ENCODE data around the gene PRR20G.
A peak's percentile ranks its signal among the peaks of the same experiment; 100 is the strongest.
"Not testable (repeated sequence)": the region's sequence is repeated elsewhere in the genome, so short reads cannot be mapped to it uniquely, and the experiment has no call there.

PRR20G gene

DNA sequence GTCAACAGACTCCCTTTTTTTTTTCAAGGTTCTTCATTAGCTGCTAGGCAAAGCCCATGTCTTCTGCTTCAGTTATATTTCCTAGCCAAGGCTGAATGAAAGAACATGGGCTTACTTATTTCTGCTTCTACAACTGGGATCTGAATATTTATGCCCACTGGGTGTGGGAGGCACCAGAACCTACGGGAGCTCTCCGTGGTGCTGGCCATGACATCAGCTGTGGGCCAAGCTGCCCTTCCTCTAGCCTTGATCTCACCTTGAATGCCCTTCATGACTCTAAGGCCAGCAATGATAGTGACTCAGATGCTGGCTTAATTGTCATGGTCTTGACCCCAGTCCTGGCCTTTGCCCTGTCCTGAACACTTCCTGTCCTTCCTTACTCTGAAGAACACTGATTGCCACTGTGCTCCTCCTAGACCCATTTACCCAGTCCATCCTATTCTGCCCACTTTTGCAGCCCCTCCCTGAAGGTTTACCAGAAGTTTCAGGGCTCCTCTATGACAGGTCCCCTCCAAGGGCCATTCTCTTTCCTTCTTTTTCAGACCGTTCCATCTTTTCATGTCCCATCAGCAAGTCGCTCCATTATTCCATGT, 32.8 kb upstream of the PRR20G start:
- no peak for DNase-seq (ENCODE audit: low spot score)
- TF ChIP-seq, protein P1, sequence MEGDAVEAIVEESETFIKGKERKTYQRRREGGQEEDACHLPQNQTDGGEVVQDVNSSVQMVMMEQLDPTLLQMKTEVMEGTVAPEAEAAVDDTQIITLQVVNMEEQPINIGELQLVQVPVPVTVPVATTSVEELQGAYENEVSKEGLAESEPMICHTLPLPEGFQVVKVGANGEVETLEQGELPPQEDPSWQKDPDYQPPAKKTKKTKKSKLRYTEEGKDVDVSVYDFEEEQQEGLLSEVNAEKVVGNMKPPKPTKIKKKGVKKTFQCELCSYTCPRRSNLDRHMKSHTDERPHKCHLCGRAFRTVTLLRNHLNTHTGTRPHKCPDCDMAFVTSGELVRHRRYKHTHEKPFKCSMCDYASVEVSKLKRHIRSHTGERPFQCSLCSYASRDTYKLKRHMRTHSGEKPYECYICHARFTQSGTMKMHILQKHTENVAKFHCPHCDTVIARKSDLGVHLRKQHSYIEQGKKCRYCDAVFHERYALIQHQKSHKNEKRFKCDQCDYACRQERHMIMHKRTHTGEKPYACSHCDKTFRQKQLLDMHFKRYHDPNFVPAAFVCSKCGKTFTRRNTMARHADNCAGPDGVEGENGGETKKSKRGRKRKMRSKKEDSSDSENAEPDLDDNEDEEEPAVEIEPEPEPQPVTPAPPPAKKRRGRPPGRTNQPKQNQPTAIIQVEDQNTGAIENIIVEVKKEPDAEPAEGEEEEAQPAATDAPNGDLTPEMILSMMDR (IDR thresholded peaks at IDR 0.05; ENCODE audit: extremely low read depth, insufficient read depth, missing control alignments): no peak
- in situ Hi-C loops (cut with MboI; ENCODE audit: low pct_unique_long_range_greater_than_20kb, low sequenced_read_pairs, unreplicated experiment): no loop called here

DNA sequence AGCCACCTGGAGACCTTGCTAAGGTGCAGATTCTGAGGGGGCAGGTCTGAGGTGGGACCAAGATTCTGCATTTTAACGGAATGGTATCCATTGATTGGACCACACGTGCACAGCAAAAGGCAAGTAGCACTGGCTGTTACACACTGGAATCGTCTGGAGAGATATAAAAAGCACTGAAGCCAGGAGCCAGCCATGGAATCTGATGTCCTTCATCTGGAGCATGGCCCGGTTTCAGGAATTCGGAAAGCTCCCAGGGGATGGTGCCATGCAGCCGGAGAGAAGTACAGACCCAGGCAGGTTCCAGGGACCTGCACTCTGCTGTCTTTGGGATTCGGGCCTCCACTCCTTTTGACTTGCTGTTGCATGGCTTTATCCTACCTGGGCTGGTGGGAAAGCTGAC, 28.8 kb upstream of the PRR20G start:
- in situ Hi-C loops (cut with MboI; ENCODE audit: low pct_unique_long_range_greater_than_20kb, low sequenced_read_pairs, unreplicated experiment): no loop called here
- no peak for DNase-seq (ENCODE audit: low spot score)
- TF ChIP-seq, protein P1 (IDR thresholded peaks at IDR 0.05; ENCODE audit: extremely low read depth, insufficient read depth, missing control alignments): no peak

DNA sequence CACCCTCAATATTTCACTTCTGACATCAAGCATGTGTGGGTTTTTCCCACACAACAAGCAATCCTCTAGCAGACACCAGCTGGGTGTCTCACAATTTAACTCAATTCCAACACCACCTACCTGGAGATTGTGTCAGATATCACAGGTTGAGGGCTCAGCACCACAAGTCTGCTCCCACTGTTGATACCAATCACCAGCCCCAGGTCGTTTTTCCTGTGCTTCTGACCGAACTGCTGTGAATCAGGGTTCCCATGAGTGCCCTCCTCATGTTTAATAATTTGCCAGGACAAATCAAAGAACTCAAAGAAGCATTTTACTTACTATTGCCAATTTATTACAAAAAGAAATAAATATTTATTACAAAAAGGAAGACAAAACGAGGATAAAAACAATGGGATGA, 25.0 kb upstream of the PRR20G start:
- TF ChIP-seq, protein P1 (IDR thresholded peaks at IDR 0.05; ENCODE audit: extremely low read depth, insufficient read depth, missing control alignments): no peak
- in situ Hi-C loops (cut with MboI; ENCODE audit: low pct_unique_long_range_greater_than_20kb, low sequenced_read_pairs, unreplicated experiment): no loop called here

DNA sequence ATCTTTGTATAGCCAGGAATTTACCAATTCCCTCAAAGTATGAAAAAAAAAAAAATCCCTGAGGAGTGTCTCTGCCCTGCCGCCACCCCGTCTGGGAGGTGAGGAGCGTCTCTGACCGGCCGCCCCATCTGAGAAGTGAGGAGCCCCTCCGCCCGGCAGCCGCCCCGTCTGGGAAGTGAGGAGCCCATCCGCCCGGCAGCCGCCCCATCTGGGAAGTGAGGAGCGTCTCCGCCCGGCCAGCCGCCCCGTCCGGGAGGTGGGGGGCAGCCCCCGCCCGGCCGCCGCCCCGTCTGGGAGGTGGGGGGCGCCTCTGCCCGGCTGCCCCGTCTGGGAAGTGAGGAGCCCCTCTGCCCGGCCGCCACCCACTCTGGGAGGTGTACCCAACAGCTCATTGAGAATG, 21.0 kb upstream of the PRR20G start:
- in situ Hi-C loops (cut with MboI; ENCODE audit: low pct_unique_long_range_greater_than_20kb, low sequenced_read_pairs, unreplicated experiment); DNase-seq (ENCODE audit: low spot score): not testable (repeated sequence)

More for the DNA sequence above, 25.0 kb upstream of the PRR20G start:
- DNase-seq (ENCODE audit: low spot score): no peak

DNA sequence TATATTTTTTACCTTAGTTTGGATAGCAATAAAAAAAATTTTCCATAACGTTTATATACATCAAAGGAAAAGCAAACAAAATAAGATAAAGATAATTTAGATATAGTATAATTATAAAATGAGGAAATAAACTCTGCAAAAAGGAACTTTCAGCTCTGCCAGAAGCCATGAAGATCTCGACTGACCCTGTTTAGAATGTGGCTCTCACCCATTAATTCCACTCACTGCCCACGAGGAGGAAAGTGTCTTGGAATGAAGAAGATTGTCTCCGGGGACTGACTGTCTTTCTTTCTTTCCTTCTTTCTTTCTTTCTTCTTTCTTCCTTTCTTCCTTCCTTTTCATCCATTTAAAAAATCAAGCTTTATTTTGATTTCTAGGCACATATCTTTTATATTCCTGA, 20.1 kb upstream of the PRR20G start:
- DNase-seq (ENCODE audit: low spot score): no peak
- TF ChIP-seq, protein P1 (IDR thresholded peaks at IDR 0.05; ENCODE audit: extremely low read depth, insufficient read depth, missing control alignments): no peak
- in situ Hi-C loops (cut with MboI; ENCODE audit: low pct_unique_long_range_greater_than_20kb, low sequenced_read_pairs, unreplicated experiment): no loop called here

DNA sequence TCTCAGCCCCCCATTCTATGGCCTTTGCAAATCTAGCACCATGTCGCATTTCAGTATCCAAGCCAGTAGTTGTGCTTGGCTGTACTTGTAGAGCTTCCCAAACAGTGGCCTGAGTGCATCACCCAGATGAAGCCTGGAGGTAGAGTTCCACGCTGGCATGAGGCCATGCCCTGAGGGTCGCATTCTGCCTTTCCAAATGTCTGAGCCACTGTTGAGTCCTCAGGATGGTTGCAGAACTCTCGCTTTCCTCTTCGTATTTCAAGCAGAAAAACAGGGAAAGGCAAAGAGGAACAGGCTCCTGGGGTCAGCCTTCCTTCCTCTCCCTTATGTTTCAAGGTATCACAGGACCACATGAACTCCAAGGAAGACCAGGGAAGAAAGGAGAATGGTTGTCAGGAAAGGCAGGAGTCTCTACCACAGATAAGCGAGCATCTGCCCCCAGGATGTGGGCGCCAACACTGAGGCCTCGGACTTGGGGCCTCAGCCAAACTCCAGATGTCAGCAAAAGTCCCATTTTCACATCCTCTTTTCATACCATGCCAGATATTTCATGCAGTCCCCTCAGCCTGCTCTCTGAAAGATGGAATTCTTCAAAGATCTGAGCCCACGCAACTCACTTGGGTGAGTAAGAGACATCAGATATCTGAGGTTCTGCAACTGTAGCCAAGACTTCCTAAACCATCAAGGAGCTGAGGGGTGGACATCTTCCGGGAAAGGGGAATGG, 19.4 kb upstream of the PRR20G start:
- in situ Hi-C loops (cut with MboI; ENCODE audit: low pct_unique_long_range_greater_than_20kb, low sequenced_read_pairs, unreplicated experiment): no loop called here
- TF ChIP-seq, protein P1 (IDR thresholded peaks at IDR 0.05; ENCODE audit: extremely low read depth, insufficient read depth, missing control alignments): no peak
- peak; percentile 54 for DNase-seq (ENCODE audit: low spot score)

DNA sequence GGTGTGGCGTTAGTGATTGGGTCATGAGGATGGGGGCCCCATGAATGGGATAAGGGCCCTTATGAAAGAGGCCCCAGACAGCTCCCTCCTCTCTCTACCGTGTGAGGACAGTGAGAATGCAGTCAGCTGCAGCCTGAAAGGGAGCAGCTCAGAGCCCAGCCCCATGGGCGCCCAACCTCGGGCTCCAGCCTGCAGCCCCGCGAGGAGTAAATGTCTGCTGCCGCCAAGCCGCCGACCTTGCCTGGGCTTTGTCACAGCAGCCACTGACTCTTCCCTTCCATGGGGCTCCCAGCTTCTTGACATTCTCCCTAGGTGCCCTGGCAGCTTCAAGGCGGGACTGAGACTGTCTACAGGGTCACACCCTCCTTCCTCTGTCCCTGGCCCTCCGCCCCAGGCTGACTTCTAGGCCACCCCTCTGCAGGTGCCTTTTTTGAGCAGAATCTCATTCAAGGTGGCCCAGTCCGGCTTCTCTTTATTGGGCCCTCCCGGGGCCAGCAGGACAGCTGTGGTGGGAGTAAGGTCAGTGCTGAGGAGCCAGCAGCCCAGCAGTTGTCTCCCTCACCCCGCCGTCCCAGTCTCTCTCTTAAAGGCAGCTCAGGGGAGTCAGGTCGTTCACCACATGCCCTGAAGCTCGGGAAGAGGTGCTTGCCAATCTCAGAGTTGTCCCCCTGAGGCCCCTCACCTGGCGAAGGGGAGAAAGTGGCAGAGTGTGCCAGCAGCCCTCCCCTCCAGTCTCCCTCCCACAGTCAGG, 18.7 kb upstream of the PRR20G start:
- TF ChIP-seq, protein P1 (IDR thresholded peaks at IDR 0.05; ENCODE audit: extremely low read depth, insufficient read depth, missing control alignments): no peak
- in situ Hi-C loops (cut with MboI; ENCODE audit: low pct_unique_long_range_greater_than_20kb, low sequenced_read_pairs, unreplicated experiment): no loop called here

More for the DNA sequence above, 18.7 kb upstream of the PRR20G start:
- DNase-seq (ENCODE audit: low spot score): no peak

Data from GM13977 (cell line).